HT-29 (cell line): ENCODE measurements around the gene BATF. TPM values are rescaled to one million over a fixed set of nuclear protein-coding genes. Genes with fewer than 3 reads are reported as not detected.

Source experiments
- DNase-seq: peaks from one replicate; pipeline ENCODE4 v3.0.0-alpha.2; 2015; ENCODE audit warnings: low spot score
- total RNA-seq: library from RNA; depleted of rRNA; stranded (reverse); fragments of >200 nt; shearing (Covaris generic); gene quantifications from 2 replicates; pipeline ENCODE4 v1.2.3, GENCODE V29; 2014; rRNA removed

The BATF gene
- total RNA-seq, 1 experiment from 2014 or later, result 1.0 TPM

DNA sequence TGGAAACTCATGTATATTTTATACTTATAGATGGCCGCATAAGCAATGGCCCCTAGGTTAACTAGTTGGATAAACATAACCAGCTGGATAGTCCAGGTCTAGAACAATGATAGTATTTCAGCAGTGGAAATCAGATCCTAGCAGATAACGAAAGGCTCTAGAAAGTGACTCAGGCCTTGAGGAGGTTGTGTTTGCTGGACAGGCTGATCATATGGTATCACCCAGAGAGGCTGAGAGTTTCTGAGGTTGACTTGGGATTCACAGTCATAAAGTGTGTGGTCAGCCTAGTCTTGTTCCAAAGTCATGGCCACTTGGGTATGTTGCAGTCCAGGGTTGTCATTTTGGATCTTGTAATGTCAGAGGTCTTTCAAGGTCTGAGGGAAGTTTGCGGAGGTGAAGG, 73.0 kb downstream of the BATF start:
- DNase-seq, result no peak

Other genes with a start within 250 kb of the BATF start
- 616 and 667 TPM in 2 replicates for gene FOS, start 243.6 kb upstream of the BATF start, total RNA-seq
- 15.5 and 16.0 TPM in 2 replicates for gene JDP2, start 94.4 kb upstream of the BATF start, total RNA-seq
- 2.7 and 3.5 TPM in 2 replicates for gene FLVCR2, start 56.2 kb downstream of the BATF start, total RNA-seq
- gene ERG28, start 138.4 kb downstream of the BATF start, total RNA-seq, result 9.5 and 10.4 TPM in 2 replicates
- gene TTLL5, start 138.8 kb downstream of the BATF start, total RNA-seq, result 14.6 and 20.5 TPM in 2 replicates